Measurements from ENCODE around the gene CD200R1L.

Gene CD200R1L

DNA sequence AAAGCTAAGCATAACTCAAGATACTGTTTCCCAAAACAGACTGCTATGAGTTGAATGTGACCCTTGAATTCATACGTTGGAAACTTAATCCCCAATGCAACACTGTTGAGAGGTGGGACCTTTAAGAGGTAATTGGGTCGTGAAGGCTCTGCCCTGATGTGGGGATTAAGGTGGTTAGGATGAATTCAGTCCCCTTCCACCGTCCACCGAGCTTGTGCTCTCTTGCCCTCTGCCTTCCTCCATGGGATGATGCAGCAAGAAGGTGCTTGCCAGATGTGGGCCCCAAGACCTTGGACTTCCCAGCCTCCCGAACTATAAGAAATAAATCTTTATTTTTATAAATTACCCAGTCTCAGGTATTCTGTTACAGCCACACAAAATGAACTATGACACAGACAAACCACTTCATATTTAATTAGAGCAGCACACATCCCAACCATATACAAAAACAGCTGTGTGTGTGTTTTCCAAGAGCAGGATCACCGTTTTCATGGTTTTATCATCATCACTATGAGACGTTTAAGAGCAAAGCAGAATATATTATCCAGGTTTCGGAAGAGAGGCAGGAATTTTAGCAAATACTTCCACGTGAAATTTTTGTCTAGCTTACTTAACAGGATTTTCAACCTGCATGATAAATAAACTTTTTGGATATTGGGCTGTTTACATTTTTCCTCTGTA is 61.2 kb downstream of the CD200R1L start:
- Histone ChIP-seq H3K79me2 (ENCODE audit: insufficient read depth, low read length) (no peaks in the 10 kb centered on the region), H3K9ac (ENCODE audit: low read length) (no peak overlapping the region), H3K36me3 (ENCODE audit: insufficient read depth, low read length) (no peaks in the 10 kb centered on the region), H3F3A (ENCODE audit: insufficient read depth, low read length) (no peaks in the 10 kb centered on the region), H3K9me2 (ENCODE audit: low read depth, low read length) (no peaks in the 10 kb centered on the region), H3K27me3 (ENCODE audit: insufficient read depth, low read length) (no peaks in the 10 kb centered on the region), H3K4me3 (ENCODE audit: low read depth, low read length, poor library complexity, severe bottlenecking) (no peak overlapping the region), H4K20me1 (ENCODE audit: insufficient read depth, low read length) (no peaks in the 10 kb centered on the region), H3K4me2 (ENCODE audit: low read length) (no peak overlapping the region), H2AFZ (ENCODE audit: low read length) (no peak overlapping the region), H3K4me1 (ENCODE audit: insufficient read depth, low read length, severe bottlenecking) (no peaks in the 10 kb centered on the region), H3K9me3 (ENCODE audit: low read length) (no peaks in the 10 kb centered on the region), H3K27ac (ENCODE audit: low read depth, low read length, poor library complexity, severe bottlenecking) (no peak overlapping the region)
- TF ChIP-seq EZH2 (IDR thresholded peaks at IDR 0.05; ENCODE audit: borderline replicate concordance, low read length) (no peak), CTCF (IDR thresholded peaks at IDR 0.05; ENCODE audit: low read length) (no peak)

GRCh38 chr3:112782491-112782890 is 64.2 kb downstream of the CD200R1L start:
- no peaks in the 10 kb centered on the region for H4K20me1 ChIP-seq (ENCODE audit: insufficient read depth, low read length)
- no peak overlapping the region for H2AFZ ChIP-seq (ENCODE audit: low read length)
- H3K4me1 ChIP-seq (ENCODE audit: insufficient read depth, low read length, severe bottlenecking) = no peaks in the 10 kb centered on the region
- TF ChIP-seq CTCF (IDR thresholded peaks at IDR 0.05; ENCODE audit: low read length) = no peak
- no peak for TF ChIP-seq EZH2 (IDR thresholded peaks at IDR 0.05; ENCODE audit: borderline replicate concordance, low read length)
- no peak overlapping the region for H3K9ac ChIP-seq (ENCODE audit: low read length)
- H3K4me3 ChIP-seq (ENCODE audit: low read depth, low read length, poor library complexity, severe bottlenecking) = no peak overlapping the region
- H3K36me3 ChIP-seq (ENCODE audit: insufficient read depth, low read length) = no peaks in the 10 kb centered on the region
- H3K27ac ChIP-seq (ENCODE audit: low read depth, low read length, poor library complexity, severe bottlenecking) = no peak overlapping the region
- H3K9me3 ChIP-seq (ENCODE audit: low read length) = no peaks in the 10 kb centered on the region
- no peak overlapping the region for H3K4me2 ChIP-seq (ENCODE audit: low read length)
- H3K9me2 ChIP-seq (ENCODE audit: low read depth, low read length) = no peaks in the 10 kb centered on the region
- no peaks in the 10 kb centered on the region for H3K79me2 ChIP-seq (ENCODE audit: insufficient read depth, low read length)
- H3K27me3 ChIP-seq (ENCODE audit: insufficient read depth, low read length) = no peaks in the 10 kb centered on the region
- no peaks in the 10 kb centered on the region for H3F3A ChIP-seq (ENCODE audit: insufficient read depth, low read length)

DNA sequence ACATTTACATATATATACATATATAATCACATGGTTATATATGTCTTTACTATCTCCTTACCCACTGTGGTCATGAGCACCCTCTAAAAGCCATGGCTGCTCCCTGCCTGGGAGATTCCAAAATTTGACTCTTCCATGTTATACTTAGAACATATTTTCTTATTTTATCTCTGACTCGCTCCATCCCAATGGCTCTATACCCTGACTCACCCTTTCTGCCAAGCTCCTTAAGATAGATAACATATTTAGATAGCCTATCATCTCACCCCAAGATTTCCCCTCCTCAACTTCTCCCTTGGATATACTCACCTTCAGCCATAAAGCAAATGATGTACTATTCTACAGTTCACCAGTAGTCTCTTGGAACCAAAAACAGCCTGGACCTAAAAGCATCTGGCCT is 65.1 kb downstream of the CD200R1L start:
- no peak overlapping the region for H3K27ac ChIP-seq (ENCODE audit: low read depth, low read length, poor library complexity, severe bottlenecking)
- H3K9me2 ChIP-seq (ENCODE audit: low read depth, low read length) = no peaks in the 10 kb centered on the region
- H3K4me3 ChIP-seq (ENCODE audit: low read depth, low read length, poor library complexity, severe bottlenecking) = no peak overlapping the region
- TF ChIP-seq CTCF (IDR thresholded peaks at IDR 0.05; ENCODE audit: low read length) (no peak), EZH2 (IDR thresholded peaks at IDR 0.05; ENCODE audit: borderline replicate concordance, low read length) (no peak)
- no peaks in the 10 kb centered on the region for H3F3A ChIP-seq (ENCODE audit: insufficient read depth, low read length)
- no peaks in the 10 kb centered on the region for H3K79me2 ChIP-seq (ENCODE audit: insufficient read depth, low read length)
- H4K20me1 ChIP-seq (ENCODE audit: insufficient read depth, low read length) = no peaks in the 10 kb centered on the region
- H3K9ac ChIP-seq (ENCODE audit: low read length) = no peak overlapping the region
- H3K9me3 ChIP-seq (ENCODE audit: low read length) = no peaks in the 10 kb centered on the region
- no peak overlapping the region for H2AFZ ChIP-seq (ENCODE audit: low read length)
- H3K4me2 ChIP-seq (ENCODE audit: low read length) = no peak overlapping the region
- no peaks in the 10 kb centered on the region for H3K4me1 ChIP-seq (ENCODE audit: insufficient read depth, low read length, severe bottlenecking)
- H3K36me3 ChIP-seq (ENCODE audit: insufficient read depth, low read length) = no peaks in the 10 kb centered on the region
- no peaks in the 10 kb centered on the region for H3K27me3 ChIP-seq (ENCODE audit: insufficient read depth, low read length)

Data from OCI-LY1 (cell line).